Measurements from ENCODE around the gene HOXD13. TPM values are rescaled to one million over a fixed set of nuclear protein-coding genes. Genes with fewer than 3 reads are reported as not detected.

Gene HOXD13
- total RNA-seq, 1 experiment from 2014 or later: 0.36 TPM

DNA sequence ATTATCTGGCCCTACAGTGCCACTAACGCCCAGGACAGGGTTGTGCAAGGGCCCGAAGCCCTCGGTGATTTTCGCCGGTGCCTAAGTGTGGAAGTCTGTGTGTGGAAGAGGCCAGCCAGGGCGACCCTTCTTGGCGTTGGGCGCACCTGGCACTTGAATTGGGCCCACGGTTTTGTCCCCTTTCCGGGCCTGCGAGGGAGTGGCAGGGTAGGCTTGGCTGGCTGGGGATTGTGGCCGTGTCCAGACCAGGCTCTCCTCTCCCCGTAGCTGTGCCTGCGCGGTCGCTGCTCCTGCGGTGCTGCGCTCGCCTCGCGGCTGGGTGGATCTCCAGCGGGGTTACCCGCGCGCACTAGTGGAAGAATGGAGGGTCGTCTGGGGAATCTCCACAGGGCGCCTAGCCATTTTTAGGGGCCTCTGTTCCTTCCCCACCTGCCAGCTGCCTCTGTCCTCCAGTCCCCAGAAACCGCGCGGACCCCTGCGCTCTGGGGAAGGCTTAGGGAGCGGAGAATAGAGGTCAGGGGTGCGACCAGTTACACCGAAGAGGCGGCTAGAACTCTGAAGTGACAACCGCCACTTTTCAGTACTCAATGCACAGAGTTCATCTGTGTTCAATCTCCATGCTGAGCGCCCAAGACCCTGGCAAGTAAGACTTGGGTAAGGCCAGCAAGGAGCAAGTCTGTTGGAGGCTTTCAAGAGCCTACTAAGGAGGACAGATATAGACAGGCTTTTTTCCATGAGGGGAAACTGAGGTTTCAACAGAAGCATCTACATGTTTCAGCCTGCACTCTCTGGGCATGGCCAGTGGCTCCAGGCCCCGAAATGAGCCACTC lies 24.7 kb upstream of the HOXD13 start:
- Histone ChIP-seq H3K9me3 (ENCODE audit: low read length) (no peaks in the 10 kb centered on the region), H3F3A (ENCODE audit: low read length, unreplicated experiment) (no peaks in the 10 kb centered on the region), H3K4me2 (ENCODE audit: low read length) (no peak overlapping the region), H3K4me3 (ENCODE audit: low read length) (no peak overlapping the region), H3K27ac (ENCODE audit: low read length) (no peak overlapping the region), H2AFZ (ENCODE audit: low read length) (no peak overlapping the region), H3K4me1 (ENCODE audit: insufficient read depth, low read length) (no peaks in the 10 kb centered on the region), H3K9me2 (replicated peaks; ENCODE audit: low read length) (no peaks in the 10 kb centered on the region), H3K9ac (ENCODE audit: low read length) (no peak overlapping the region), H3K27me3 (ENCODE audit: low read length) (peaks cover 34% of the 10 kb centered on the region), H3K36me3 (ENCODE audit: low read depth, low read length) (no peaks in the 10 kb centered on the region), H4K20me1 (ENCODE audit: low read length) (no peaks in the 10 kb centered on the region), H3K79me2 (ENCODE audit: low read length) (no peaks in the 10 kb centered on the region)
- no TSS peak for BruUV-seq (replicated peaks)
- ChIA-PET POLR2A (ENCODE audit: unreplicated experiment) (no interaction called here), CTCF (no interaction called here)
- ATAC-seq: no peak
- no peak for TF ChIP-seq EZH2phosphoT487 (IDR thresholded peaks at IDR 0.05; ENCODE audit: borderline replicate concordance, low read length)
- TF ChIP-seq EZH2 (IDR thresholded peaks at IDR 0.05; ENCODE audit: low read length, unreplicated experiment): no peak
- no peak for TF ChIP-seq CTCF (conservative IDR thresholded peaks at IDR 0.05; ENCODE audit: low read depth, low read length)
- no peak for DNase-seq
- intact Hi-C loops (cut with micrococcal nuclease): no loop called here

DNA sequence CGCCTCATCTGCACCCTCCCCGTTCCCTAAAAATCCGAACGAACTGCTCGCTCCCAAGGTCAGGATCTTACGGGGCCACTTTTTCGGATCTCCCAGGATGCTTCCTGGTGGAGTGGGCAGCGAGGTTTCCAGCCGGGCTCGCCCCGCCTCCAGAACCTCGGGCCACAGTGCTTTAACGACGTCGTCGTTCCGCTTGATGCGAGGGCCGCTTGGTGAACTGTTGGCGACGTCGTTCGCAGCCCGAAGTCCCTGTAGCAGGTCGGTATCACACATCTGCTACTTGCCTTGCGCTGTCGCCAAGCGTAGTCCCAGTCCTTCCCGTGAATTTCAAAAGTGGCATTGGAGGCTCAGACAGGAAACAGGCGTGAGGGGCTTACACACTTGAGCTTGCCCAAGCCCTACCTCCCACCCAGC lies 24.1 kb upstream of the HOXD13 start:
- Histone ChIP-seq H4K20me1 (ENCODE audit: low read length) (no peaks in the 10 kb centered on the region), H3K9ac (ENCODE audit: low read length) (no peak overlapping the region), H3K79me2 (ENCODE audit: low read length) (no peaks in the 10 kb centered on the region), H2AFZ (ENCODE audit: low read length) (no peak overlapping the region), H3F3A (ENCODE audit: low read length, unreplicated experiment) (no peaks in the 10 kb centered on the region), H3K9me3 (ENCODE audit: low read length) (no peaks in the 10 kb centered on the region), H3K36me3 (ENCODE audit: low read depth, low read length) (no peaks in the 10 kb centered on the region), H3K9me2 (replicated peaks; ENCODE audit: low read length) (no peaks in the 10 kb centered on the region), H3K4me2 (ENCODE audit: low read length) (no peak overlapping the region), H3K4me1 (ENCODE audit: insufficient read depth, low read length) (no peaks in the 10 kb centered on the region), H3K27ac (ENCODE audit: low read length) (no peak overlapping the region), H3K4me3 (ENCODE audit: low read length) (no peak overlapping the region), H3K27me3 (ENCODE audit: low read length) (peaks cover 37% of the 10 kb centered on the region)
- intact Hi-C loops (cut with micrococcal nuclease): no loop called here
- CTCF ChIA-PET: no interaction called here
- TF ChIP-seq EZH2 (IDR thresholded peaks at IDR 0.05; ENCODE audit: low read length, unreplicated experiment) (no peak), EZH2phosphoT487 (IDR thresholded peaks at IDR 0.05; ENCODE audit: borderline replicate concordance, low read length) (no peak), CTCF (conservative IDR thresholded peaks at IDR 0.05; ENCODE audit: low read depth, low read length) (no peak)
- ATAC-seq: no peak
- POLR2A ChIA-PET (ENCODE audit: unreplicated experiment): no interaction called here
- BruUV-seq (replicated peaks): no TSS peak
- DNase-seq: no peak

Data from PC-3 (cell line).